GM19468 (cell line): ENCODE data around the gene MATN1.

Experiments used
- ATAC-seq: cut with Tn5 transposase; IDR thresholded peaks from one replicate; pipeline ENCODE4 v1.9.1; 2021; ENCODE audit warnings: mild to moderate bottlenecking, moderate library complexity, moderate number of reproducible peaks; ENCODE audit not compliant: unreplicated experiment; ENCODE audit errors: extremely low read depth

Gene MATN1

GRCh38 chr1:30668546-30669327 is 54.6 kb downstream of the MATN1 start:
- no peak for ATAC-seq

- no peak for ATAC-seq
Measured at GRCh38 chr1:30668024-30668423, 55.4 kb downstream of the MATN1 start.

GRCh38 chr1:30666756-30667273 is 56.6 kb downstream of the MATN1 start:
- ATAC-seq: no peak

GRCh38 chr1:30665216-30666010 is 58.0 kb downstream of the MATN1 start:
- ATAC-seq: no peak

GRCh38 chr1:30664103-30664755 is 59.2 kb downstream of the MATN1 start:
- no peak for ATAC-seq

GRCh38 chr1:30663596-30664091 is 59.7 kb downstream of the MATN1 start:
- no peak for ATAC-seq

- no peak for ATAC-seq
Measured at GRCh38 chr1:30662291-30662840, 61.0 kb downstream of the MATN1 start.

GRCh38 chr1:30661311-30661710 is 62.1 kb downstream of the MATN1 start:
- no peak for ATAC-seq
